WI38 (cell line): ENCODE measurements around the gene MKLN1.
"Not testable (repeated sequence)": the region's sequence is repeated elsewhere in the genome, so short reads cannot be mapped to it uniquely, and the experiment has no call there.

Experiments used
- H3K4me3 ChIP-seq: 2 replicates; pipeline ENCODE4 v1.5.1; 2011; ENCODE audit warnings: low read depth, mild to moderate bottlenecking, control low read depth, low read length
- TF ChIP-seq, protein P1 (sequence below): IDR thresholded peaks from 2 replicates; pipeline ENCODE4 v1.5.1; 2012; ENCODE audit warnings: low read depth, mild to moderate bottlenecking, control low read depth, low read length

MKLN1 gene

DNA sequence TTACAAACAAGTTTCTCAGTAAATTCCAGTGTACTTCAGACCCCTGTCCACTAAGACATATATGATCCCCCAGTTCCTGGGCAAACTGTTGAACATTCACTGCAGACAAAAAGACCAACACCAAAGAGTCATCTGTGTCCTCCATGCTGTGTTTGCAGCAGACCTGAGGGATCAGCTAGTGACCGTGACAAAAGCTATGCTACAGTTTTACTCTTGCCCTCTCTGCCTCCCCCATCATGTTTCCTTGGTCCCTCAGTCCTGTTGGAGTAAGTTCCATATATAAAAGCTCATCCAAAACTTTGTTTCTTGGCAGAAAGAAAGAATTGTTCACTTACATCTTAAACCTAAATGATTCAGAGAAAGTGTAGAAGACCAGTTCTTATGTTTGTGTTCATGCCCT lies 172.7 kb downstream of the MKLN1 start:
- TF ChIP-seq, protein P1, sequence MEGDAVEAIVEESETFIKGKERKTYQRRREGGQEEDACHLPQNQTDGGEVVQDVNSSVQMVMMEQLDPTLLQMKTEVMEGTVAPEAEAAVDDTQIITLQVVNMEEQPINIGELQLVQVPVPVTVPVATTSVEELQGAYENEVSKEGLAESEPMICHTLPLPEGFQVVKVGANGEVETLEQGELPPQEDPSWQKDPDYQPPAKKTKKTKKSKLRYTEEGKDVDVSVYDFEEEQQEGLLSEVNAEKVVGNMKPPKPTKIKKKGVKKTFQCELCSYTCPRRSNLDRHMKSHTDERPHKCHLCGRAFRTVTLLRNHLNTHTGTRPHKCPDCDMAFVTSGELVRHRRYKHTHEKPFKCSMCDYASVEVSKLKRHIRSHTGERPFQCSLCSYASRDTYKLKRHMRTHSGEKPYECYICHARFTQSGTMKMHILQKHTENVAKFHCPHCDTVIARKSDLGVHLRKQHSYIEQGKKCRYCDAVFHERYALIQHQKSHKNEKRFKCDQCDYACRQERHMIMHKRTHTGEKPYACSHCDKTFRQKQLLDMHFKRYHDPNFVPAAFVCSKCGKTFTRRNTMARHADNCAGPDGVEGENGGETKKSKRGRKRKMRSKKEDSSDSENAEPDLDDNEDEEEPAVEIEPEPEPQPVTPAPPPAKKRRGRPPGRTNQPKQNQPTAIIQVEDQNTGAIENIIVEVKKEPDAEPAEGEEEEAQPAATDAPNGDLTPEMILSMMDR: no peak
- H3K4me3 ChIP-seq: no peak overlapping the region

DNA sequence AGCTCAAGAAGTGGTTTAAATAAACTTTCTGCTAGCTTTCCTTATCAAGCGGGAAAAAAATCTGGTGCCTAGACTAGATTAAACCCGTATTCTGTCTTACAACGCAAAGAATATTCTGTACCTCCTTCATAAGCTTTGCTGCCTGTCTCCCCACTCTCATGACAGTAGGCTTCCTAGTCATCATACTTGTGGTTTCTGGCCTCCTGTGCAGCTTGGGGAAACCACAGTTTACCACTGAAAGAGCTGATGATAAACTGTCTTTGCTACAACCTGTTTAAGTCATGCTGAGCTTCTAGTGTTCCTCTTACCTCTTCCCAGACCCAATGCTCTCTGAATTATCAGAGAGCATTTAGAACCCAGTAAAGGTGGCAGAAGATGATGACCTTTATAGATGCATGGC lies 173.7 kb downstream of the MKLN1 start:
- no peak overlapping the region for H3K4me3 ChIP-seq
- TF ChIP-seq, protein P1: no peak

DNA sequence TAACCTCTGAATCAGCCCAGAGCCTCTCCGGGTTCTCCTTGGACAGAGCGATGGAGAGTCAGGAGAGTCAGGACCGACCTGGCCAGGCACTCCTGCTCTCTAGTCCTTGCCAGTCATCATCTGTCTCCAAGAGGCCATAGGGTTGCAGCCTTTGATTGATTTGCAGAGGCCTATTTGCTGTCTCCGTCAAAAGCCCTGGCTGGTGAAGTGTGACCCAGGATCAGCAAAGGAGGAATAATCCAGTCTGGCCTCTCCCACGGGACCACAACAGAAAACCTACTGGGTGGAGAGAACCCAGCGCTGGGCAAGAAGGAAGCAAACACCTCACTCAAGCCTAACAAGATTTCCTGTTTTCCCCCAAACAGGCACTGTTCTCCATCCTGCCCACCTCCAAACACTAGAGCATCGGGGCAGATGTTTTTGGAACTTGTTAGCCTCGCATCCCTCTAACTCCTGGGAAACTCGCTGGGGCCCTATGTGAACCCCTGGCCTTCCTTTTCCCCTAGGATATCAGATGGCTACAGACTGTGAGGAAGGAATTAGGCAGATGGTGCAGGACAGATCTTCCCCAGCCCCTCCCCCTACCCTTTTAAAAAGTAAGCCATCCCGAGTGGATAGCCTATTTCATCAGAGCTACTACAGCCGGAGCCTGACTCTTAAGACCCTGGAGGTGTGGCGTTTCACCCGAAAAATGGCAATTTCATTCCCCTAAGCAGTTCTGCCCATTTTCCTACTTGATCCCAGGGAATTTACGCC lies 174.4 kb downstream of the MKLN1 start:
- H3K4me3 ChIP-seq: no peak overlapping the region
- TF ChIP-seq, protein P1: no peak

DNA sequence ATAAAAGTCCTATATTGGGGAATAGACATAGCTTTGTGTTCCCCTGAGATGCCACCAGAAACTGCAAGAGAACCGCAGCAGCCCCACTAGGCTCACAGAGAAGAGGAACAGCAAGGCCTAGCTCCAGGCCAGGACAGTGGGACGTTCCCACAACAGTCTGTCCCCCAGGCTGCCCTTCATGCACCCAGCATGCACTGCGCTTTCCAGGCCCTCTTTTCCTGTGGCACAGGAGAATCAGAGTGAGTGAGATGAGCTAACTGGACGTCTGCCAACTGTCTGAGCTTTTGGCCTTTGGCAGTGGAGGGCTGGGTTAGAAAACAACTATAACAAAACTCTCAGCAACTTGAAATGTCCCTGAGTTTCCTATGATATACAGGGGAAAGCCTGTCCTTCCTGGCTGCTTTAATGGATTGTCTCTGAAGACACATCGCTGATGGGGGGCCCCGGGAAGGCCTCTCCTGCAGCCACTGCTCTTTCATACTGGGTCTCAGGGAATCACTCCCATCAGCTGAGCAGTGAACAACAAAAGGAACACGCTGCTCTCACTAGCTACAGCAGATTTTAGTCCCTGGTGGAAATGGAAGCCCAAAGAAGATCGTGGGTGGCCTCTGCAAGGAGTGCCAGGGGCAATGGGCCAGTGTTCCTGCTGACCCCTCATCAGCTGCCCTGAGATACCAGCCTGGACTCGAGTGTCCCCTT lies 175.3 kb downstream of the MKLN1 start:
- TF ChIP-seq, protein P1: no peak
- H3K4me3 ChIP-seq: no peak overlapping the region

DNA sequence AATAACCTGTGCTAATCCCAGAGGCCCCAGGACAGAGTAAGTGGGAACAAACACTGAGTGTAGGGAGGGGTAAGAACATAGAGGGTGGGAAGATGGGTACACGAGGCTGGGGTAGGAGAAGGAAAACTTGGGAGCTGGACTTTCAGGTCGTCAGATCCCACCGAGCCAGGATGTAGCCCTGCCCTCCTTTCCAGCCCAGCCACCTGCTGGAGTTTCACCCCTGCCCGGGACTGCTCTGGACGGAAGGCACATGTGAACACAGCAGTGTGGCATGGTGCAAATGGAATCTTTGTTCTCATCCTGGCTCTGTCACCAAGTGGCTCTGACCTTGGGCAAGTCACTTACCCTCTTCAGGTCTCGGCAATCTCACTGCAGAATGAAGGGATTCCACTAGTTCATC lies 176.0 kb downstream of the MKLN1 start:
- no peak overlapping the region for H3K4me3 ChIP-seq
- TF ChIP-seq, protein P1: no peak

DNA sequence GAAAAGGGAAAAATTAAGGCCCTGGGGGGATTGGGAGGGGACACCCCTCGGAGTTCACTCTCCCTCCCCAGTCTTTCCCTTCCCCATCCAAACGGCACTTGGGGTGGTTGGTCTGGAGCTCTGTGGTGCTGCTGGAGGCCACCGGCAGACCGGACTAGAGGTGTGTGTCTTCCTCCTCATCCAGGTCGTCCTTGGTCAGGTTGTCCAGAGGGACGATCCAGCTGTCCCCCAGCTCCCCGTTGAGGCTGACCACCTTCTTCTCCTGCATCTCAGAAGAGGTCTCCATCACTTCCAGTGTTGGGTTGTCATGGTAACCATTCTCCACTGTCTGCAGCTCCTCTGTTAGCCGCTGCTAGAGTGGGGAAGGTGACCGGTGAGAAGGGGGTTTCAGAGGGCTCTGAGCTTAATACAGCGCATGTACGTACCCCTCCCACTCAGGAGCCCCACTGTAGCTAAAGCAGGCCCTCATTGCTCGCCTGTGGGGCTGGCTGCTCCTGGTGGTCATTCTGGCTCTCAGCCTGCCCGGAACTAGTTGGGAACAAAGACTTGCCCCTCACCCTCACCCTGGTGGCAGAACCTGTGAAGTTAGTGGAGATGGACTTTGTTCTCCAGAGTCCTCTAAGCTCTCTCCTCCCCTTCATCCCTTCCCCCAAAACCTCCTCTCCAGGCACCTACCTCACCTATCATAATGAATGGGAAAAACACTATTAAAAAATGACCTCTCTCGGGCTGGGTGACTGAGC lies 176.7 kb downstream of the MKLN1 start:
- H3K4me3 ChIP-seq: no peak overlapping the region
- TF ChIP-seq, protein P1: no peak

DNA sequence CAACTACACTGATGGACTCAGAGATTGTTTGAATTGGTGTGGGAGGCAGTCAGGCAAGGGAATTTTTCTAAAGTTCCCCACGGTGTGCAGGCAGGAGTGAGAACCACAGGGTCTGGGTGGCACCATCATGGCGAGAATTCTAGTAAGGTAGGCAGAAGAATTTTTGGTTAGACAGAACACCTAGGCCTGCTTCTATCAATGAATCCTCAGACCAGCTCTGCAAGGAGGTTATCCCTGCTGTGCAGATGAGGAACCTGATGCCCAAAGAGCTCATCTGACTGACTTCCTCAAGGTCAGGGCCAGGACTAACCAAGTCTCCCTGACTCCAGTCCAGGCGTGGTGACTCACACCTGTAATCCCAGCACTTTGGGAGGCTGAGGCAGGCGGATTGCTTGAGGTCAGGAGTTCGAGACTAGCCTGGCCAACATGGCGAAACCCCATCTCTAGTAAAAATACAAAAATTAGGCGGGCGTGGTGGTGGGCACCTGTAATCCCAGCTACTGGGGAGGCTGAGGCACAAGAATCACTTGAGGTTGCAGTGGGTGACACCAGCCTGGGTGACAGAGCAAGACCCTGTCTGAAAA lies 177.5 kb downstream of the MKLN1 start:
- H3K4me3 ChIP-seq: not testable (repeated sequence)
